Activated CD4-positive, alpha-beta memory T cell treated with anti-CD3 and anti-CD28 coated beads for 36 hours (primary cell): ENCODE measurements around the gene PARN. TPM values are rescaled to one million over a fixed set of nuclear protein-coding genes. Genes with fewer than 3 reads are reported as not detected.

Experiments
- CTCF ChIA-PET: fragments of 350-600 bp; sonication (Branson Sonifier 250); formaldehyde crosslinking; loops from one replicate; lab custom pipeline; 2021; ENCODE audit warnings: antibody characterized with exemption, inconsistent platforms; lab: Charles Lee
- POLR2A ChIA-PET: fragments of 350-600 bp; sonication (Branson Sonifier 250); formaldehyde crosslinking; loops from one replicate; lab custom pipeline; 2021; ENCODE audit warnings: antibody characterized with exemption; lab: Charles Lee
- DNase-seq: peaks from one replicate; pipeline ENCODE4 v3.0.0-alpha.2; 2020
- H3K27ac Mint-ChIP-seq: one replicate; pipeline ENCODE4 v1.8.0; 2021; ENCODE audit warnings: mixed read lengths
- H3K27me3 Mint-ChIP-seq: one replicate; pipeline ENCODE4 v1.8.0; 2021; ENCODE audit warnings: mixed read lengths
- H3K36me3 Mint-ChIP-seq: one replicate; pipeline ENCODE4 v1.8.0; 2021; ENCODE audit warnings: mixed read lengths
- H3K4me1 Mint-ChIP-seq: one replicate; pipeline ENCODE4 v1.8.0; 2021; ENCODE audit warnings: low read depth, mixed read lengths
- H3K4me3 Mint-ChIP-seq: one replicate; pipeline ENCODE4 v1.8.0; 2021; ENCODE audit warnings: mild to moderate bottlenecking, mixed read lengths
- H3K9me3 Mint-ChIP-seq: one replicate; pipeline ENCODE4 v1.8.0; 2021; ENCODE audit warnings: mixed read lengths
- intact Hi-C: fragments of 100-400 bp; cut with micrococcal nuclease; formaldehyde crosslinking; loops from one replicate; pipeline ENCODE4 v1.15.1; 2023
- total RNA-seq, 2 experiments: library from RNA; stranded (reverse); gene quantifications; one replicate each; pipeline ENCODE4 v1.2.3, GENCODE V29; 2021

PARN gene
- total RNA-seq, 2 experiments from 2014 or later: 43.4 to 44.2 TPM

- no peak overlapping the region for H3K4me3 Mint-ChIP-seq
- no peak for DNase-seq
- CTCF ChIA-PET: no interaction called here
- no peaks in the 10 kb centered on the region for H3K4me1 Mint-ChIP-seq
- intact Hi-C loops: no loop called here
- POLR2A ChIA-PET: no interaction called here
- H3K27me3 Mint-ChIP-seq: no peaks in the 10 kb centered on the region
- H3K27ac Mint-ChIP-seq: no peak overlapping the region
- H3K36me3 Mint-ChIP-seq: peaks cover 27% of the 10 kb centered on the region
- no peaks in the 10 kb centered on the region for H3K9me3 Mint-ChIP-seq
Observed at GRCh38 chr16:14539156-14539555, 90.9 kb downstream of the PARN start.

- intact Hi-C loops: no loop called here
- Mint-ChIP-seq H3K27ac (no peak overlapping the region), H3K36me3 (peaks cover 24% of the 10 kb centered on the region), H3K4me3 (no peak overlapping the region), H3K9me3 (peaks cover 3% of the 10 kb centered on the region), H3K4me1 (no peaks in the 10 kb centered on the region), H3K27me3 (no peaks in the 10 kb centered on the region)
- POLR2A ChIA-PET: no interaction called here
- CTCF ChIA-PET: no interaction called here
- DNase-seq: no peak
Observed at GRCh38 chr16:14538604-14539003, 91.5 kb downstream of the PARN start.

- Mint-ChIP-seq H3K27ac (no peak overlapping the region), H3K4me1 (no peaks in the 10 kb centered on the region), H3K9me3 (peaks cover 5% of the 10 kb centered on the region), H3K4me3 (no peak overlapping the region), H3K27me3 (no peaks in the 10 kb centered on the region), H3K36me3 (peaks cover 12% of the 10 kb centered on the region)
- intact Hi-C loops: no loop called here
- ChIA-PET POLR2A (no interaction called here), CTCF (interaction anchor here (1.4 kb wide), 1 partner anchor 282 kb away, joined by 6 read pairs; no protein-coding TSS in a partner anchor)
- no peak for DNase-seq
Observed at GRCh38 chr16:14531613-14532012, 98.4 kb downstream of the PARN start.

GRCh38 chr16:14531101-14531500 is 99.0 kb downstream of the PARN start:
- Mint-ChIP-seq H3K4me3 (no peak overlapping the region), H3K27me3 (no peaks in the 10 kb centered on the region), H3K36me3 (peaks cover 12% of the 10 kb centered on the region), H3K4me1 (no peaks in the 10 kb centered on the region), H3K9me3 (peaks cover 5% of the 10 kb centered on the region), H3K27ac (no peak overlapping the region)
- CTCF ChIA-PET: interaction anchor here (0.6 to 1.4 kb wide), 2 partner anchors 10 to 282 kb away, joined by 3 to 6 read pairs; no protein-coding TSS in a partner anchor
- POLR2A ChIA-PET: no interaction called here
- intact Hi-C loops: no loop called here
- DNase-seq: no peak

- DNase-seq: no peak
- H3K9me3 Mint-ChIP-seq: peaks cover 5% of the 10 kb centered on the region
- no peaks in the 10 kb centered on the region for H3K4me1 Mint-ChIP-seq
- H3K27ac Mint-ChIP-seq: no peak overlapping the region
- H3K27me3 Mint-ChIP-seq: no peaks in the 10 kb centered on the region
- POLR2A ChIA-PET: no interaction called here
- intact Hi-C loops: no loop called here
- no peak overlapping the region for H3K4me3 Mint-ChIP-seq
- CTCF ChIA-PET: interaction anchor here (0.8 to 1.3 kb wide), 4 partner anchors 19 to 606 kb away, joined by 3 to 11 read pairs (median 3); no protein-coding TSS in a partner anchor
- peaks cover 12% of the 10 kb centered on the region for H3K36me3 Mint-ChIP-seq
Observed at GRCh38 chr16:14530046-14530445, 100.0 kb downstream of the PARN start.

- Mint-ChIP-seq H3K36me3 (peaks cover 12% of the 10 kb centered on the region), H3K4me3 (no peak overlapping the region), H3K27me3 (no peaks in the 10 kb centered on the region), H3K9me3 (peaks cover 5% of the 10 kb centered on the region), H3K4me1 (no peaks in the 10 kb centered on the region), H3K27ac (no peak overlapping the region)
- ChIA-PET CTCF (interaction anchor here (1.0 to 2.9 kb wide), 7 partner anchors 125 to 609 kb away, joined by 3 to 16 read pairs (median 6); partner anchors contain the start of gene ERCC4), POLR2A (no interaction called here)
- DNase-seq: peak; percentile 64
- intact Hi-C loops: loop anchor here (1.0 to 2.0 kb wide), 3 partner anchors 228 to 606 kb away; no protein-coding TSS in a partner anchor
Observed at GRCh38 chr16:14529010-14529669, 100.9 kb downstream of the PARN start.

GRCh38 chr16:14528306-14528705 is 101.8 kb downstream of the PARN start:
- Mint-ChIP-seq H3K36me3 (peaks cover 7% of the 10 kb centered on the region), H3K27ac (no peak overlapping the region), H3K9me3 (no peaks in the 10 kb centered on the region), H3K4me1 (no peaks in the 10 kb centered on the region), H3K4me3 (no peak overlapping the region), H3K27me3 (no peaks in the 10 kb centered on the region)
- ChIA-PET POLR2A (no interaction called here), CTCF (interaction anchor here (1.0 to 2.9 kb wide), 6 partner anchors 125 to 609 kb away, joined by 3 to 16 read pairs (median 8); partner anchors contain the start of gene ERCC4)
- DNase-seq: no peak
- intact Hi-C loops: loop anchor here (2.0 kb wide), 1 partner anchor 280 kb away; no protein-coding TSS in a partner anchor

- Mint-ChIP-seq H3K9me3 (no peaks in the 10 kb centered on the region), H3K4me1 (no peaks in the 10 kb centered on the region), H3K4me3 (no peak overlapping the region), H3K27ac (no peak overlapping the region), H3K27me3 (no peaks in the 10 kb centered on the region), H3K36me3 (peaks cover 7% of the 10 kb centered on the region)
- POLR2A ChIA-PET: no interaction called here
- no peak for DNase-seq
- CTCF ChIA-PET: interaction anchor here (0.6 to 2.9 kb wide), 9 partner anchors 12 to 607 kb away, joined by 3 to 16 read pairs (median 3); partner anchors contain the start of gene ERCC4
- intact Hi-C loops: loop anchor here (2.0 kb wide), 1 partner anchor 279 kb away; no protein-coding TSS in a partner anchor
Observed at GRCh38 chr16:14527411-14528044, 102.5 kb downstream of the PARN start.

- H3K4me3 Mint-ChIP-seq: no peak overlapping the region
- no peak for DNase-seq
- no peak overlapping the region for H3K27ac Mint-ChIP-seq
- intact Hi-C loops: no loop called here
- H3K9me3 Mint-ChIP-seq: no peaks in the 10 kb centered on the region
- peaks cover 13% of the 10 kb centered on the region for H3K4me1 Mint-ChIP-seq
- H3K27me3 Mint-ChIP-seq: no peaks in the 10 kb centered on the region
- H3K36me3 Mint-ChIP-seq: peaks cover 4% of the 10 kb centered on the region
- ChIA-PET CTCF (no interaction called here), POLR2A (no interaction called here)
Observed at GRCh38 chr16:14525596-14525995, 104.5 kb downstream of the PARN start.

- Mint-ChIP-seq H3K27me3 (no peaks in the 10 kb centered on the region), H3K27ac (no peak overlapping the region), H3K4me3 (no peak overlapping the region), H3K36me3 (peaks cover 4% of the 10 kb centered on the region), H3K4me1 (peaks cover 14% of the 10 kb centered on the region), H3K9me3 (no peaks in the 10 kb centered on the region)
- intact Hi-C loops: no loop called here
- ChIA-PET CTCF (interaction anchor here (1.5 kb wide), 1 partner anchor 275 kb away, joined by 4 read pairs; no protein-coding TSS in a partner anchor), POLR2A (no interaction called here)
- DNase-seq: no peak
Observed at GRCh38 chr16:14524979-14525378, 105.1 kb downstream of the PARN start.

- intact Hi-C loops: no loop called here
- Mint-ChIP-seq H3K4me3 (no peak overlapping the region), H3K9me3 (no peaks in the 10 kb centered on the region), H3K4me1 (peaks cover 17% of the 10 kb centered on the region), H3K27me3 (no peaks in the 10 kb centered on the region), H3K27ac (no peak overlapping the region), H3K36me3 (no peaks in the 10 kb centered on the region)
- ChIA-PET POLR2A (no interaction called here), CTCF (interaction anchor here (1.5 kb wide), 1 partner anchor 274 kb away, joined by 4 read pairs; no protein-coding TSS in a partner anchor)
- no peak for DNase-seq
Observed at GRCh38 chr16:14523632-14524031, 106.4 kb downstream of the PARN start.

DNA sequence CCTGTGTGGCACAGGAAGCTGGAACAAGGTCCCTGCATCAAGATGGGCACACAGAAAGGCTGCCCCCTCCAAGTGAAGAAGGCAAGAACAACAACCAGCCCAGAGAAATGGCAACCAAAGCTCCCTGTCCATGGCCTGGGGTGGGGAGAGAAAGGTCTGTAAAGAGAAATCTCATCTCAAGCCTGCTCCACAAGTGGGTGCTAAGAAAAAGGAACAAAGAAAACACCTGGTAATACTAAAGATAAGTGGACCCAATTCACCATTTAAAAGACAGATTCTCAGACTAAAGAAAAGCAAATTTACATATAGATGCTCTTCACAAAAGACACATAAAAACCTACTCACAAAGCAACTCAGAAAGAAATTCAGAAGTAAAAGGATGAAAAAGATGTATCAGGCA is 107.4 kb downstream of the PARN start:
- no peak overlapping the region for H3K4me3 Mint-ChIP-seq
- H3K36me3 Mint-ChIP-seq: no peaks in the 10 kb centered on the region
- H3K27ac Mint-ChIP-seq: no peak overlapping the region
- POLR2A ChIA-PET: no interaction called here
- peaks cover 17% of the 10 kb centered on the region for H3K4me1 Mint-ChIP-seq
- CTCF ChIA-PET: no interaction called here
- DNase-seq: no peak
- no peaks in the 10 kb centered on the region for H3K9me3 Mint-ChIP-seq
- no peaks in the 10 kb centered on the region for H3K27me3 Mint-ChIP-seq
- intact Hi-C loops: no loop called here
